IMR-90 (cell line): ENCODE data around the gene SLC12A7. TPM values are rescaled to one million over a fixed set of nuclear protein-coding genes. Genes with fewer than 3 reads are reported as not detected.

Experiments
- ATAC-seq: fragments of 200-7000 bp; cut with Tn5 transposase; 2 replicates; pipeline ENCODE4 v1.9.1; 2020; ENCODE audit warnings: low read depth, mild to moderate bottlenecking, moderate library complexity
- BruUV-seq: library from RNA; stranded (reverse); fragments of 400-500 nt; replicated peaks from 2 replicates; lab custom pipeline; 2021; lab: Mats Ljungman, UMichigan
- CTCF ChIA-PET: fragments of 300-600 bp; formaldehyde crosslinking; extraction: SDS; loops from one replicate; lab custom pipeline; 2021; ENCODE audit warnings: antibody characterized with exemption; lab: Yijun Ruan, JAX
- POLR2A ChIA-PET: fragments of 300-600 bp; sonication (Branson Sonifier 250); formaldehyde crosslinking; loops from one replicate; lab custom pipeline; 2022; ENCODE audit warnings: antibody characterized with exemption; ENCODE audit not compliant: unreplicated experiment; lab: Charles Lee
- DNase-seq: peaks from one replicate; pipeline ENCODE4 v3.0.0; 2013
- H2AFZ ChIP-seq: replicated peaks from 2 replicates; pipeline ENCODE3; 2013; ENCODE audit warnings: low read length, mild to moderate bottlenecking; ENCODE audit not compliant: poor library complexity
- H2AK5ac ChIP-seq: 2 replicates; pipeline ENCODE4 v1.6.1; 2013; ENCODE audit warnings: low read depth, low read length, inconsistent platforms
- H2AK9ac ChIP-seq: replicated peaks from 2 replicates; pipeline ENCODE3; 2013; ENCODE audit warnings: mild to moderate bottlenecking, low read depth, low read length, moderate library complexity; ENCODE audit not compliant: poor library complexity
- H2BK120ac ChIP-seq: 2 replicates; pipeline ENCODE4 v1.6.1; 2013; ENCODE audit warnings: low read depth, low read length, inconsistent platforms
- H2BK15ac ChIP-seq: 3 replicates; pipeline ENCODE4 v1.6.1; 2013; ENCODE audit warnings: low read depth, low read length, inconsistent platforms
- H2BK20ac ChIP-seq: 2 replicates; pipeline ENCODE4 v1.6.1; 2013; ENCODE audit warnings: low read depth, mild to moderate bottlenecking, inconsistent platforms, low read length, moderate library complexity
- H2BK5ac ChIP-seq: 2 replicates; pipeline ENCODE4 v1.6.1; 2013; ENCODE audit warnings: mild to moderate bottlenecking, low read depth, low read length, inconsistent platforms; ENCODE audit not compliant: poor library complexity, severe bottlenecking
- H3K14ac ChIP-seq: replicated peaks from 2 replicates; pipeline ENCODE4 v1.6.1; 2013; ENCODE audit warnings: low read depth, low read length, inconsistent platforms
- H3K18ac ChIP-seq: 2 replicates; pipeline ENCODE4 v1.6.1; 2013; ENCODE audit warnings: low read depth, low read length, control low read depth
- H3K23ac ChIP-seq: 2 replicates; pipeline ENCODE4 v1.6.1; 2013; ENCODE audit warnings: low read depth, low read length, inconsistent platforms
- H3K27ac ChIP-seq: 2 replicates; pipeline ENCODE4 v1.5.1; 2013; ENCODE audit warnings: mild to moderate bottlenecking, control low read depth, low read length; ENCODE audit not compliant: insufficient read depth
- H3K27me3 ChIP-seq: 2 replicates; pipeline ENCODE4 v1.6.1; 2013; ENCODE audit warnings: low read length; ENCODE audit not compliant: control insufficient read depth, insufficient read depth
- H3K36me3 ChIP-seq: 2 replicates; pipeline ENCODE4 v1.6.1; 2013; ENCODE audit warnings: low read length, mixed read lengths; ENCODE audit not compliant: control insufficient read depth, insufficient read depth
- H3K4ac ChIP-seq: 2 replicates; pipeline ENCODE4 v1.6.1; 2013; ENCODE audit warnings: low read depth, low read length, inconsistent platforms
- H3K4me1 ChIP-seq: 2 replicates; pipeline ENCODE4 v1.6.1; 2013; ENCODE audit warnings: low read length, mixed read lengths; ENCODE audit not compliant: control insufficient read depth, insufficient read depth
- H3K4me2 ChIP-seq: 2 replicates; pipeline ENCODE4 v1.6.1; 2013; ENCODE audit warnings: low read depth, mild to moderate bottlenecking, control low read depth, low read length, moderate library complexity
- H3K4me3 ChIP-seq: 2 replicates; pipeline ENCODE4 v1.5.1; 2013; ENCODE audit warnings: low read depth, mild to moderate bottlenecking, control low read depth, low read length, moderate library complexity; ENCODE audit not compliant: insufficient read depth
- H3K56ac ChIP-seq: 2 replicates; pipeline ENCODE4 v1.6.1; 2013; ENCODE audit warnings: low read length, inconsistent platforms; ENCODE audit not compliant: insufficient read depth; ENCODE audit errors: extremely low read depth
- H3K79me1 ChIP-seq, 2 experiments: 2 replicates each; pipeline ENCODE4 v1.6.1; 2013; ENCODE audit warnings: low read length in 2 of 2, inconsistent platforms in 1 of 2, low read depth in 1 of 2
- H3K9ac ChIP-seq: 2 replicates; pipeline ENCODE4 v1.6.1; 2013; ENCODE audit warnings: low read depth, low read length, control low read depth
- H3K9me1 ChIP-seq: 2 replicates; pipeline ENCODE4 v1.6.1; 2013; ENCODE audit warnings: low read length, inconsistent platforms; ENCODE audit not compliant: insufficient read depth
- H3K9me3 ChIP-seq: 2 replicates; pipeline ENCODE4 v1.6.1; 2013; ENCODE audit warnings: low read length; ENCODE audit not compliant: control insufficient read depth, insufficient read depth
- H4K20me1 ChIP-seq: 2 replicates; pipeline ENCODE4 v1.6.1; 2013; ENCODE audit warnings: low read length, inconsistent platforms; ENCODE audit not compliant: insufficient read depth
- H4K5ac ChIP-seq: 2 replicates; pipeline ENCODE4 v1.6.1; 2013; ENCODE audit warnings: mild to moderate bottlenecking, low read depth, low read length, control low read depth
- H4K8ac ChIP-seq, 2 experiments: 2 replicates each; pipeline ENCODE4 v1.6.1; 2013; ENCODE audit warnings: low read depth in 2 of 2, low read length in 2 of 2, control low read depth in 1 of 2, inconsistent platforms in 1 of 2
- H4K91ac ChIP-seq: 2 replicates; pipeline ENCODE4 v1.6.1; 2013; ENCODE audit warnings: low read depth, low read length, inconsistent platforms; ENCODE audit not compliant: insufficient read depth
- CEBPB ChIP-seq: IDR thresholded peaks from 2 replicates; pipeline ENCODE4 v1.6.1; 2012; ENCODE audit warnings: low read depth, low read length, improper control_type of control experiment
- CHD1 ChIP-seq: IDR thresholded peaks from 2 replicates; pipeline ENCODE4 v1.6.1; 2012; ENCODE audit warnings: low read depth, low read length, improper control_type of control experiment
- MAFK ChIP-seq: IDR thresholded peaks from 2 replicates; pipeline ENCODE4 v1.6.1; 2012; ENCODE audit warnings: low read depth, low read length, improper control_type of control experiment
- MAZ ChIP-seq: IDR thresholded peaks from 2 replicates; pipeline ENCODE4 v1.6.1; 2012; ENCODE audit warnings: low read depth, mild to moderate bottlenecking, low read length, improper control_type of control experiment, moderate library complexity, borderline replicate concordance
- MXI1 ChIP-seq: IDR thresholded peaks from 2 replicates; pipeline ENCODE4 v1.6.1; 2012; ENCODE audit warnings: low read depth, mild to moderate bottlenecking, low read length, moderate library complexity, borderline replicate concordance
- NFE2L2 ChIP-seq: fragments of 150-350 bp; IDR thresholded peaks from 2 replicates; pipeline ENCODE4 v1.6.1; 2016; ENCODE audit warnings: low read depth, mild to moderate bottlenecking, low read length
- POLR2A ChIP-seq: IDR thresholded peaks from 2 replicates; pipeline ENCODE4 v1.6.1; 2012; ENCODE audit warnings: mild to moderate bottlenecking, low read depth, low read length
- RAD21 ChIP-seq: IDR thresholded peaks from 2 replicates; pipeline ENCODE4 v1.6.1; 2012; ENCODE audit warnings: low read length, improper control_type of control experiment
- RCOR1 ChIP-seq: IDR thresholded peaks from 2 replicates; pipeline ENCODE4 v1.6.1; 2012; ENCODE audit warnings: mild to moderate bottlenecking, low read length, improper control_type of control experiment; ENCODE audit not compliant: insufficient replicate concordance
- RFX5 ChIP-seq: IDR thresholded peaks from 2 replicates; pipeline ENCODE4 v1.8.0; 2012; ENCODE audit warnings: low read depth, mild to moderate bottlenecking, low read length, moderate library complexity
- SMC3 ChIP-seq: fragments of 150-350 bp; IDR thresholded peaks from 2 replicates; pipeline ENCODE4 v1.6.1; 2016; ENCODE audit warnings: low read depth, mild to moderate bottlenecking, antibody characterized with exemption, low read length, moderate library complexity
- WGBS, 2 experiments: methylation state at CpG; one replicate each; pipeline versions ENCODE4 v1.1.5 to v1.1.7; 2013; ENCODE audit warnings: missing lambda C conversion rate in 2 of 2; ENCODE audit not compliant: insufficient read length in 1 of 2; ENCODE audit errors: extremely low coverage in 2 of 2; 5-methylcytosine and 5-hydroxymethylcytosine counted together
- dilution Hi-C: fragments of 300-500 bp; cut with HindIII; formaldehyde crosslinking; loops from one replicate; pipeline ENCODE4 v1.14.3; 2018; ENCODE audit warnings: low sequenced_read_pairs; ENCODE audit not compliant: unreplicated experiment
- in situ Hi-C: fragments of 300-500 bp; cut with MboI; formaldehyde crosslinking; loops from 3 replicates; pipeline ENCODE4 v1.14.3; 2019; ENCODE audit warnings: low sequenced_read_pairs, inconsistent platforms, mixed read lengths
- intact Hi-C: fragments of 100-400 bp; cut with micrococcal nuclease; formaldehyde crosslinking; loops from 2 replicates; pipeline ENCODE4 v1.10.0; 2022
- polyA plus RNA-seq, 3 experiments: library from polyadenylated mRNA; depleted of rRNA; stranded (reverse); fragments of >200 nt; gene quantifications; 2 replicates each; pipeline ENCODE4 v1.2.3, GENCODE V29; 2012; ENCODE audit warnings: low replicate concordance in 1 of 3
- total RNA-seq: library from RNA; depleted of rRNA; stranded (reverse); fragments of >200 nt; gene quantifications from 2 replicates; pipeline ENCODE4 v1.2.3, GENCODE V29; 2012
- TF ChIP-seq, protein P1 (sequence below): conservative IDR thresholded peaks from 2 replicates; pipeline ENCODE4 v1.5.1; 2012; ENCODE audit warnings: mild to moderate bottlenecking, low read depth, low read length, improper control_type of control experiment
- TF ChIP-seq, protein P2 (sequence below): fragments of 150-350 bp; IDR thresholded peaks from 2 replicates; pipeline ENCODE4 v1.6.1; 2017; ENCODE audit warnings: mild to moderate bottlenecking, antibody characterized with exemption, low read length, low read depth
- TF ChIP-seq, protein P3 (sequence below): fragments of 150-350 bp; IDR thresholded peaks from 2 replicates; pipeline ENCODE4 v1.6.1; 2016; ENCODE audit warnings: low read depth, mild to moderate bottlenecking, low read length, moderate library complexity, borderline replicate concordance

The SLC12A7 gene
- total and polyA plus RNA-seq, 2 of the 4 experiments (the other 2 are of a cell fraction), result 3.0 to 6.1 TPM

DNA sequence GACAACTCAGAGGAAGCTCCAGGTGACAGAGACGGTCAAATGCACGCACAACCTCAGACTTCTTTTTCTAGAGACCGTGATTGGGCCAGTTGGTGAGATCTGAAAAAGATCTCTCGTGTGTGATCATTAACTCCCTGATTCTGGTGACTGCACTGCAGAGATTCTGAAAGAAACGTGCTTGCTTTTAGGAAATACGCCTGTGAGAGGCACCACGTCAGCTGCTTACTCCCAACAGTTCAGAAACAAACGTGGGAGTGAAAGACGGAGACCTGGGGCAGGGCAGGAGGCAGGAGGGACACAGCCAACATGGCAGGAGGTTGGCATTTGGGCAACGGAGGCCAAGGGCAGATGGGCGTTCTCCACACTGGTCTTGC, 15.9 kb downstream of the SLC12A7 start:
- H3K56ac ChIP-seq, result no peak overlapping the region
- no peak overlapping the region for H3K4me2 ChIP-seq
- no peak for ATAC-seq
- H4K20me1 ChIP-seq, result peaks cover 9% of the 10 kb centered on the region
- no peak overlapping the region for H4K91ac ChIP-seq
- H3K79me1 ChIP-seq, result no peaks in the 10 kb centered on the region
- H3K9ac ChIP-seq, result no peak overlapping the region
- H4K8ac ChIP-seq, result no peak overlapping the region
- ChIA-PET CTCF (no interaction called here), POLR2A (no interaction called here)
- WGBS, 2 experiments, result 80% methylated on average over 3 of the region's 11 CpGs; no CpG with 5 or more reads in 1 of the 2 experiments
- H2AK9ac ChIP-seq, result no peak overlapping the region
- no peaks in the 10 kb centered on the region for H3K9me1 ChIP-seq
- H3K27ac ChIP-seq, result no peak overlapping the region
- no peak overlapping the region for H3K4me3 ChIP-seq
- H3K4ac ChIP-seq, result no peak overlapping the region
- H3K14ac ChIP-seq, result no peak overlapping the region
- no peak overlapping the region for H2AK5ac ChIP-seq
- dilution Hi-C loops (no loop called here), intact Hi-C loops (no loop called here), in situ Hi-C loops (no loop called here)
- H2BK15ac ChIP-seq, result no peak overlapping the region
- H2AFZ ChIP-seq, result no peak overlapping the region
- peaks cover 9% of the 10 kb centered on the region; the same call in 1 of the 2 replicates for H3K36me3 ChIP-seq
- H3K27me3 ChIP-seq, result no peaks in the 10 kb centered on the region
- H4K5ac ChIP-seq, result no peak overlapping the region
- H2BK120ac ChIP-seq, result no peak overlapping the region
- no TSS peak for BruUV-seq
- no peak overlapping the region for H2BK5ac ChIP-seq
- H2BK20ac ChIP-seq, result no peak overlapping the region
- H3K23ac ChIP-seq, result no peak overlapping the region
- no peaks in the 10 kb centered on the region for H3K9me3 ChIP-seq
- no peak overlapping the region for H3K18ac ChIP-seq
- H3K4me1 ChIP-seq, result no peaks in the 10 kb centered on the region; the same call in 1 of the 2 replicates
- TF ChIP-seq POLR2A (no peak), RCOR1 (no peak), RAD21 (no peak), MXI1 (no peak), CEBPB (no peak), CHD1 (no peak), MAFK (no peak), RFX5 (no peak), MAZ (no peak), SMC3 (no peak), NFE2L2 (no peak)
- TF ChIP-seq, protein P1, sequence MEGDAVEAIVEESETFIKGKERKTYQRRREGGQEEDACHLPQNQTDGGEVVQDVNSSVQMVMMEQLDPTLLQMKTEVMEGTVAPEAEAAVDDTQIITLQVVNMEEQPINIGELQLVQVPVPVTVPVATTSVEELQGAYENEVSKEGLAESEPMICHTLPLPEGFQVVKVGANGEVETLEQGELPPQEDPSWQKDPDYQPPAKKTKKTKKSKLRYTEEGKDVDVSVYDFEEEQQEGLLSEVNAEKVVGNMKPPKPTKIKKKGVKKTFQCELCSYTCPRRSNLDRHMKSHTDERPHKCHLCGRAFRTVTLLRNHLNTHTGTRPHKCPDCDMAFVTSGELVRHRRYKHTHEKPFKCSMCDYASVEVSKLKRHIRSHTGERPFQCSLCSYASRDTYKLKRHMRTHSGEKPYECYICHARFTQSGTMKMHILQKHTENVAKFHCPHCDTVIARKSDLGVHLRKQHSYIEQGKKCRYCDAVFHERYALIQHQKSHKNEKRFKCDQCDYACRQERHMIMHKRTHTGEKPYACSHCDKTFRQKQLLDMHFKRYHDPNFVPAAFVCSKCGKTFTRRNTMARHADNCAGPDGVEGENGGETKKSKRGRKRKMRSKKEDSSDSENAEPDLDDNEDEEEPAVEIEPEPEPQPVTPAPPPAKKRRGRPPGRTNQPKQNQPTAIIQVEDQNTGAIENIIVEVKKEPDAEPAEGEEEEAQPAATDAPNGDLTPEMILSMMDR, result no peak
- TF ChIP-seq, protein P2, sequence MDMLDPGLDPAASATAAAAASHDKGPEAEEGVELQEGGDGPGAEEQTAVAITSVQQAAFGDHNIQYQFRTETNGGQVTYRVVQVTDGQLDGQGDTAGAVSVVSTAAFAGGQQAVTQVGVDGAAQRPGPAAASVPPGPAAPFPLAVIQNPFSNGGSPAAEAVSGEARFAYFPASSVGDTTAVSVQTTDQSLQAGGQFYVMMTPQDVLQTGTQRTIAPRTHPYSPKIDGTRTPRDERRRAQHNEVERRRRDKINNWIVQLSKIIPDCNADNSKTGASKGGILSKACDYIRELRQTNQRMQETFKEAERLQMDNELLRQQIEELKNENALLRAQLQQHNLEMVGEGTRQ, result no peak
- TF ChIP-seq, protein P3, sequence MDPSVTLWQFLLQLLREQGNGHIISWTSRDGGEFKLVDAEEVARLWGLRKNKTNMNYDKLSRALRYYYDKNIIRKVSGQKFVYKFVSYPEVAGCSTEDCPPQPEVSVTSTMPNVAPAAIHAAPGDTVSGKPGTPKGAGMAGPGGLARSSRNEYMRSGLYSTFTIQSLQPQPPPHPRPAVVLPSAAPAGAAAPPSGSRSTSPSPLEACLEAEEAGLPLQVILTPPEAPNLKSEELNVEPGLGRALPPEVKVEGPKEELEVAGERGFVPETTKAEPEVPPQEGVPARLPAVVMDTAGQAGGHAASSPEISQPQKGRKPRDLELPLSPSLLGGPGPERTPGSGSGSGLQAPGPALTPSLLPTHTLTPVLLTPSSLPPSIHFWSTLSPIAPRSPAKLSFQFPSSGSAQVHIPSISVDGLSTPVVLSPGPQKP, result no peak
- DNase-seq, result no peak
